NOMO-1 (cell line): ENCODE measurements around the gene GRIK3.

ENCODE experiments used
- DNase-seq, 2 experiments: peaks; one replicate each; lab custom pipeline; 2025; ENCODE audit not compliant: unreplicated experiment in 2 of 2; lab: John Stamatoyannopoulos, UW

GRIK3 gene

DNA sequence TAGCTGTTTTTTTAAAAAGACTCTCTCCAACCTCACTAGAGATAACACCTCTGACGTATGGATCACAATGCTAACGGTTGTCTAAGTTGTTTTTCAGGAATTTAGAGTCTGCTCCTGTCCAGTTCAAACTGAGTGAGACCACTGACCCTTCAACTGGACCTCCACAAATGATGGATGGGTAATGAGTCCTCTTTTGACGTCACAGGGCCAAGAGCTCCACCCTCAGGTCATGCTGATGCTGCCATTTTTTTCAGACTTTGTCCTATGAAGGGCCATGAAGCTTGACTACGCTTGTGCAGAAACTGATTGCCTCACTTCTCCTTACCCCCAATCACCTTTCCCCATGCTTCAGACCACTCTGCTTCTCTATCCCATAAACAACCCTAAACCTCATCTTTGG, 16.6 kb downstream of the GRIK3 start:
- DNase-seq, result no peak

DNA sequence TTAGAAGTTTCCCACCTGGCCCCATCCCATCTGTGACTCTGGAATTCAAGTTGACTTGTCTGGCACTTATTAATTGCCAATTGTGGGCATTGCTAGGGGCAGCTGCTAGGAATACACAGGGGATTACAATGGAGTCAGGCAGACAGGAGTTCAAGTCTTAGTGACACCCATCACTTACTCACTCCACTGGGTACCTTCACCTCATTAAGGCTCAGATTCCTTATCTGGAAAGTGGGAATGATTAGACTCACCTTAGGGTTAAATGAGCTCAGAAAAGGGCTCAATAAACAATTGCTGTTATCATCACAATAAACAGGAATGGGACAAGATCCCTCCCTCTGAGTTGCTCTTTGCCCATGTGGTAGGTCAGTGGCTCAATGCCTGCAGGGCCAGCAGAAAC, 18.2 kb downstream of the GRIK3 start:
- no peak for DNase-seq

DNA sequence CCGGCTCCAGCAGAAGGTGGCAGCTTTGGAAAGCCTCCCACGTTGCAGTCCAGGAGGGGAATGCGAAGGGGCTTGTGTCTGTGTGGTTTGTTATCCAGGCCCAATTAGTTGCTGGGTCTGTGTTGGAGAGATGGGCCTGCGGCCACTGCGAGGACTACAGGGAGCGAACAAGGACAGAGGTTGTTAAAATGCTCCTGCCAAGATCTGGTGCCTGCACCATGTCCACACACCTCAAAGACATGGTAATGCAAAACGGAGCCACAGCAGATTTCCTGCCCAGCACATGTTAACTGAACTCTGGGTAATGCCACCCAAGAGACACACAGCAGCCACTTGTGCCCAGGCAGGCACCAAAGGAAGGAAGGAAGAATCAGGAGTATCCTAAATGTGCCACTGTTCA, 18.6 kb downstream of the GRIK3 start:
- DNase-seq, result no peak

DNA sequence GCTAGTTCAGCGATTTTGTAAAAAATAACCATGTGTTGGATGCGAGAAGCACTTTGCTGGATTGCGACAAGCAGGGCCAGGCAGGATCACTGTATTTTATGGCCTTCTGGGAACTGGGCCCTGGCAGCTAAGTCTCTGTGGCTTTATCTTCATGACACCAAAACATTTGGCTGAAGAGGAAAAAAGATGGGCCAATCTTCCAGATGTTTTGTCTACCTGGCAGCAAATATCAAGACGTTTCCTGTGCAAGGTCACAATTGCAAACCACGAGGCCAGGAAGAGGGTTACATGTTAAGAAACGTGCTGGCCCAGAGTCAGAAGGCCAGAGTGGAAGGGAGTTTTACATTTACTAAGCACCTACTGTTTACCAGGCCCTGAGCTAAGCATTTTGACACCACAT, 22.1 kb downstream of the GRIK3 start:
- DNase-seq, result no peak

DNA sequence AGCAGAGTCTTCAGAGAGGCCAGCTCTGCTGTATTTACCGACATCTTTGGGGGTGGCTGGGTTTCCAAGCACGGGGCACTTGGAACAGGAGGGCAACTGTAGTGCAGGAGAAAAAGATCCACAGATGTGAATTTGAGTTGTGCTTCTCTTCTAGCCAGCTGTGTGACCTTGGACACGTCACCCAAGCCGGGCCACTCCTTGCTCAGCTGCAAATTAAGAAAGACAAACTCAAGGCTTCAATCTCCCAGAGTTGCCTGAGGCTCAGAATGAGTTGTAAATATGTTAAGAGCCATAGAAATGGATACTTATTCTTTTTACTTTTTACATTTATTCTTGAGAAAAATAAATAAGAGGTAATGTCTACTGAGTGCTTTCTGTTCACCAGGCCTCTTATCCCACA, 24.3 kb downstream of the GRIK3 start:
- DNase-seq, result no peak

DNA sequence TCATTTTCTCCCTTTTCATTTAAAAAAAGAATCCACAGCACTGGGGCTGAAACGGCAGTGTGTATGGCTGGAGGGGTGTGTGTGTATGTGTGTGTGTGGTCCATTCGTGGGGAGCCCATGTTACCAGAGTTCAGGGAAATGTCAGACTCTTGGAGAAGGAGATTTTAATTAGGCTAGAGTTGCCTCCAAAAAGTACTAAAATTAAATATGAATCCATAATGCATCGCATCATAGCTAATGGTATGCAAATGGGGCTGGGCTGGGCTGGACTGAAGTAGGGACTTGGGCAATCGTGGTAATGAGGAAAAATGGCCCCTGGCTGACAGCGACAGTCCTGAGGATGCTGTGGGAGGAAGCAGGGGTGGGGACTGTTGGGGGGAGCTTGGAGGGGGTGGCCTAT, 24.8 kb downstream of the GRIK3 start:
- no peak for DNase-seq

DNA sequence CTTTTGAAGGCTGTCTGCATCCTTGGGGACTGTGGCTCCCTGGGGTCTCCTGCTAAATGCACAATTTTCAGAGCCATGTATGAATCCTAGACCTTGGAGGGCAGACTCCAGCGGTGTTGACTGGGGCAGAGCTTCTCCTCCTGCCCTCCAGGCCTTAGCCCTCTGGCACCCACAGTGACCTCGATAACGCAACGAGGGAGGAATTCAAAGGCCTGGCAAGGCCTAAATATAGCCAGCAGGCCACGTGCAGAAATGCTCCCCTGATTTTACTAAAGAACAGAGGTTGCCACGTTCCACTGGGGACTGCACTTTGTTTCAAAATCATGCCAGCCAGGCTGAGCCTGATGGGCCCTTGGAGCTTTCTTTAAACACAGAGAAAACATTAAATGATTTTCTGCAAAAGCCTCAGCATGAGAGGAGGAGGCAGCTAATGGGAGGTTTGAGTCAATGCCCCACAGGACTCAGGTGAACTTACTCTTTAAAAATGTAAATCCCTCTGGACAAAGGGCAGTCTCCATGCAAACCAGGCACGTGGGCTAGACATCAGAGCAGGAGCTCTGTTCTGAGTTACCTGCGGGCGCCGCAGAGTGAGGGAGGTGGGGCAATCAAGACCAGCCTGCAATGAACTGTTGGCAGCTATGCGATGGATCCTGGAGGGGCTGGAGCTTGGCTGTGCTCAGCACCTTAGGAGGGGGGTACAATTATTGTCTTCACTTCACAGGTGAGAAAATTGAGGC, 28.0 kb downstream of the GRIK3 start:
- DNase-seq, result no peak

DNA sequence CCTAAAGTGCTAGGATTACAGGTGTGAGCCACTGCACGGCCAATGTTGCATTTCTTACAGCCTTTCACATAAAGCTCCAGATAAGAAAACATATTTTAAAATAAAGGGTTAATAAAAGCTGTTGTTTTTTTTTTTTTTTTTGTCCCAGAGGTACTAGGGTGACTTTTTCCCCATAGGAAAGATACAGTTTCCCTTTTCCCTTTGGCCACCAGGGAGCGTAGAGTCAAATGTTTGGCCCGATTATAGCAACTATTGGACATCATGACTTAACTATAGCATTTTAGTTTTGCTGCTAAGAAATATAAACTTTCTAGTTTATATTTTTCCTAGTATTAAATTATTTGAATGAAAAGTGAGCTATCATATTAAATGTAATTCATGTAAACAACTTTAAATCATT, 31.4 kb downstream of the GRIK3 start:
- no peak for DNase-seq

DNA sequence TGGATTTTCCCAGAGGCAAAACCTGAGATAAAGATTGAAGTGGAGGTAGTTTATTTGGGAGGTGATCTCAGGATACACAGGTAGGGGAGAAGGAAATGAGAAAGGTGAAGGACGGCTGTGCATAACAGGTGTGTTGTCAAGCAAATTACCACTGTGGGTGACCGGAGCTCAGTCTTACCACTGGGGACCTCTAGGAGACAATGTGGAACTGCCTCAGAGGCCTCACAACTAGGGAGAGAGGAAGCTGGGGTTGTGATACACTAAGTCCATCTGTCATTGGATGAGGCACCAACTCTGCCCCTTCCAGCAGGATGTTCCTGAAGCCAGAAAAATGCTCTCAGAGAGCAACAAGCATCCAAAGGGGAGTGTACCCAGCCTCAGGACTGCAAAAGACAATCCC, 32.6 kb downstream of the GRIK3 start:
- no peak for DNase-seq

DNA sequence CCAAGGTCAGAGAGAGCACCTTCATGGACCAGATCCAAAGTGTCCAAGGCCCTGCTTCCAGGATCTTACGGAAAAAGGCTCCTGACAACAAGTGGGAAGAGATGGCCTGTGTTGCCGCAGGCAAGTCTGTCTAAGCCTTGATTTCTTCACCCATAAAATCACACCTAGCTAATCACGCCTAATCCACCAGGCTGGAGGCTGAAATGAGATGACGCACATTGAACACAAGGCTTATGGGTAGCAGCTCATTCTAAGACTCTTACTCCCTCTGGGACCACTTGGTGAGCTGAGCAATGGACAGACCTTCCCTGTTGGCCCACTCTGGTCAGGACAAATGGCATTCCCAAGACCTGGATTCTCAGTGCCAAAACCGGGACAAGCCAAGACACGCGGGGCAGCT, 38.2 kb downstream of the GRIK3 start:
- DNase-seq, result no peak

DNA sequence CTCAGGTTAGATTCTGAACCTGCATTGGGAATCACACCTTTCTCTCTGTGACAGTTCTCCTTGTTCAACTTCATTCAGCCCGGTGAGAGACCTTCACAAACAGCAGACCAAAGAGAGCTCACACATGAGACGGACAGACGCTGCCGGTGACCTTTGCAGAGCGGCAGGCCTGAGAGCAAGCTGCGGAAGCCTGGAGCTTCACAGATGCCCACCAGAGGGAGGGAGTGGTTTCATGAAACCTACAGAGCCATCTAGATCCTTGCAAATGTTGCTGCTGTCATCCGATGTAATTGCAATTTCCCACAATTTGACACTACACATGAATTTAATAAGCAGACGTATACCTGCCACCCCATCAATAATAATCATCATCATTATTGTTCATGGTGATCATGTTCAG, 39.4 kb downstream of the GRIK3 start:
- no peak for DNase-seq

DNA sequence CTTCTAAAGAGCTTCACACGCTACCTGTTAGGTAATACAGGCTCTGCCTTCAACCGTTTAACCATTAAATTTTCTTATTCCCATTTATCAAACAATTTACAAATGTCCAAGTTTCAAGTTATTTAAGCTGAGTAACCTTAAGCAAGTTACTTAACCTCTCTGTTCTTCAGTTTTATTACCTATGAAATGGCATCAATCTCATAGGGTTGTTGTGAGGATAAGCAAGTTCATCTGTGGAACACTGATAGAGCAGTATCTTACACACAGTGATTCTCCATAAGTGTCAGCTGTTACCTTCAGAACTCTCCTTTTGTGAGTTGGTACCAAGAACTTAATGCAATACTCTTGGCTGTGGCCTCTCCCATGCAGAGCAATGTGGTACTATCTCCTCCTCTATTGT, 40.0 kb downstream of the GRIK3 start:
- no peak for DNase-seq

DNA sequence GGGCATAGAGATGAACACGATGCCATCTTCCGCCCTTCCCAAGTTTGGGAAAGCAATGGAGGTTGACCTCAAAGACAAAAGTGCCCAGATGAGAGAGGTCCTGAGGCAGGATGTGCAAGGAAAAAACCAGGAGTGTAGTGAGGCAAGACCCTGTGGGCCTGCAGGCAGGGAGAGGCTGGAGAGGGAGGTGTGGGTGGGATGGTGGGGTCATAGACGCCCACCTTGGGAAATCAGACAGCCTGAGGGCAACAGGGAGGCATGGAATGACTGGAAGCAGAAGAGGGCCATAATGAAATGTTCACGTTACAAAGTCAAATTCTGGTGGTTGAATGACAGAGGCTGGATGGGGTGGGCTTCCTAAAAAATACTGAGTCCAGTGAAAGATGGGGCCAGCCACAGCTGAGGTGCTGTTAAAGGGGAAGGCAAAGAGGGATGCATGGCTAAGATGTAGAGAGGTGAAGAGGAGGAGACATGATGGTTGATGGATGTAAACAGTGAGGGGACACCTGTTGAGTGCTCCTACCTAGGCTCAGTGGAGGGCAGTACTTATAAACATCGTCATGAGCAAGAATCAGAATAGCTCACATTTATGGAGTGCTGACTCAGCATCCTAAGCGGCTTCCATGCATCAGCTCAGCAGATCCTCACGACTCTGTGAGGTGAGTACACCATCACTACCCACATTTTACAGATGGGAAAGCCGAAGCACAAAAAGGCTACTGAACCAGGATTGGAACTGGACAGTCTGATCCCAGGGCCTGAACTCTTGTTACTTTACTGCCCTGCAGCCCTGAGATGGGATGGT, 42.0 kb downstream of the GRIK3 start:
- no peak for DNase-seq

DNA sequence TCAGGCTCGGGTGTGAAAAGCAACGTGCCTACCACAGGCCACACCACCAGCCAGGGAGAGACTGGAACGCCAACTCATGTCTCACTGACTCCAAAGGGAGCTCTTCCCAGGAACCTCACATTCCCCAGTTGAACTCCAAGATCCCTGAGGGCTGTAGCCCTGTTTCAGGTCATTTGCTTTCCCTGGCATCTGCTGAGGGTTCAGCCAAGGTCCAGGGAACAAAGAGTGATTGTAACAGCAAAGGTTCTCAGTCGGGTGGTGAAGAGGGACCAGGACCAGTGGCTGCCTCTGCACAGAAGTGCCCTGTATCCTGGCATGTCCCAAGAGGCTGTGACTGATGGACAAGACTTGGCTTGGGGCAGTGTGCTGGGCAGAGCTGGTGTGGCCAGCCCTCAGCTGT, 42.8 kb downstream of the GRIK3 start:
- no peak for DNase-seq

DNA sequence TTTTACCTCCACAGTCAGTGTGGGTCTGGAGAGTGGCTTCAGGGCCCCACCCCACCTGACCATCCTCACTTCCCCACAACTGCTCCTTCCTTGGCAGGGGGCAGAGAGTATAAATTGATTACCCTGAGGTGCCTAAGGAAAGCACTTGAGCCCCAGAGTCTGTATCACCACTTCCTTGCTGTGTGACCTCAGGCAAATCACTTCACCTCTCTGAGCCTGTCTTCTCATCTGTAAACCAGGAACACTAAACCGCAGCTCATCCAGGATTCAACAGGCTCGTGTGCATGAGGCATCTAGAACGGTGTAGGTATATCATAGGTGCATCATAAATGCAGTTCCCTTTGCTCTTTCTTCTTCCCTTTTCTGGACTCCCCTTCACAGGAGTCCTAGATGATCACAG, 43.4 kb downstream of the GRIK3 start:
- DNase-seq, result no peak

DNA sequence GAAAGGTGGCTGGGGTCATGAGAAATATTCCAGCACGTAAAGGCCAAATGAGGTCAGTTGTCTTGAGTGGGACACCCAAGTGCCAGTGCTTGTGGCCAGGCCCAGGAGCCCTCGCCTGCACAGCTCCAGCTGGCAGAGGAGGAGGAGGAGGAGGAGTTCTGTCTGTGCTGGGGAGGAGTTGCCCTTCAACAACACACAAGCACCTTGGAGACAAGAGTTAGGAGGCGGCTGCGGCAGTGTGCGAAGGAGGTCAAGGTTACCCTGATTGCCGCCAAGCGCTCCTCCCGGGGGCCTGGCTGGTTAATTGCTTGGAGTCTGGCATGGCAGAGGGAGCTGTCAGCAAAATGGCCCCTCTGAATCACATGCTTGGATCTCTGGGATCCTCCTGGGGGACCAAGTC, 45.1 kb downstream of the GRIK3 start:
- DNase-seq, result no peak

DNA sequence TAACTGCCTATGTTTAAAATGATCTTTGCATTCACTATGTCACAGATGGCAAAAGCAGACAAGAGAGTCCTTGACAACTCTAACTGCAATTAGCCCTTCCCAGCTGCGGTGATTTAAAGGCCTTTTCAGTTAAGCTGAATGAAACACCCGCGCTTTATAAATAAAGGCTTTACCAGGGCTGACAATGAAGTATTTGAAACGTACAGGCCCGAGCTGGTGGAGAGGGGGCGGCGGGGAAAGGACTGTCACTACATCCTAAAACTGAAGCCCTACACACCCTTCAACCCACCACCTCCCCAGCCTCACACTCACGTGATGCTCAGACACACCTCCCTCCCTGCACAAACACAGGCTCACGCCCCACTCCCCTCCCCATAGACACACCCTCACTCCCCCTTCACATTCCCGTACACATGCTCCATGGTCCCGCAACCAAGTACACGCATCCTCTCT, 45.5 kb downstream of the GRIK3 start:
- no peak for DNase-seq

DNA sequence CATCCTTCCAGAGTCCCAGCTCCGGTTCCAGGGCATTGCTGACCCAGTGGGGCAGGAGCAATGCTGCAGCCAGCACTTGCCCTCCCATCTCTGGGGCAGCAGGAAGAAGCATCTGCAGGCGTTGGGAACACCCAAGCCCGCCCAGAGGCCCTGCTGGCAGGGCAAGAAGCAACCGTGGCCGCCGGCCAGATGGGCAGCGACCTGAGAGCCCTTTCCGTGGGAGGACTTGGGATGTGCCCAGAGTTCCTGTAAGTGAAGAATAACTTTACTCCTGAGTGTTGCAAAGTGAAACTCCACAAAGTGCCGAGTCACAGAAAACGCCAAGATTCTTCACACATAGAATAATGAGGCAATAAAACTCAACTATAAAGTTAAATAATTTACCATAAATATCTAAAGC, 46.0 kb downstream of the GRIK3 start:
- DNase-seq, result no peak

DNA sequence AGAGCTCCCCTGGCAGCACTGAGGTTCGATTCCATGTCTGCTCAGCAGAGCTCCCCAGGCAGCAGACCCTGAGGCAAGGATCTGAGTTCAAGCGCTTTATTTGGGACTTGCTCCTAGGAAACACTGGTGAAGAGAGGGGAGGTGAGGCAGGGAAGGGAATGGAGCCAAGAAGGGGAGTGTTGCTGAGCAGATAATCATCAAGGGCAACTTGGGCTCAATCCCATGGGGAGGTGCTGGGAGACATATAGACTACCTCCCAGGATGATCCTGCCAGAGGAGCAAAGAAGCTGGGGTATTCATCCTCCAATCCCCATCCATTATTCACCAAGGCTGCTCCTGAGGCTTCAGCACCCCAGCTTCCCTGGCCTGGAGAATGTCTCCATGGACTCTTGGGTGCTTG, 47.0 kb downstream of the GRIK3 start:
- no peak for DNase-seq

DNA sequence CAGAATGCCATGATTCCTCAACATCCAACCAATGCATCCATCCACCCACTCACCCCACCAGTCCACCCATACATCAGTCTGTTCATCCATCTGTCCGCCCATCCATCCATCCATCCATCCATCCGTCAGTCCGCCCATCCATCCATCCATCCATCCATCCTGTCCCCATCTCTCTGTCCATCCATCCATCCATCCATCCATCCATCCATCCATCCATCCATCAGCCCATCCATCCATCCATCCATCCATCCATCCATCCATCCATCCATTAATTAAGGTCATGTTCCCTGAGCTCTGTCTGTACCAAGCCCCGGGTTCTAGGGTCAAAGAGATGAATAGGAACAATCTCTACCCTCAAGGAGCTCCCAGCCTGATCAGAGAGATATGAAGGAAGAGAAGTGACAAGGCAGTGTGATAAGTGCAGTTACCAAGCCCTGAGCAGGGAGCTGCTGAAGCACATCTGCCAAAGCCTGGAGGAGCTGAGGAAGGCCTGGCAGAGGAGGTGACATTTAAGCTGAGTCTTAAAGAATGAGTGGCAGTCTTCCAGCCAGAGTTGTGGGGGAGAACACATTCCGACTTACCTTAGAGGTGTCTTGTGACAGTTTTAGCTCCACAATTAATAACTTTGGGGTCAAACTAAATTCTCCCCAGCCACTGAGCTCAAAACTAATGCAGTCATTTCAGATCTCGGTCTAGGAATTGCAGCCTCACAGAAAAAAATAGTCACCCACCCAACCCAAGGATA, 47.9 kb downstream of the GRIK3 start:
- no peak for DNase-seq

DNA sequence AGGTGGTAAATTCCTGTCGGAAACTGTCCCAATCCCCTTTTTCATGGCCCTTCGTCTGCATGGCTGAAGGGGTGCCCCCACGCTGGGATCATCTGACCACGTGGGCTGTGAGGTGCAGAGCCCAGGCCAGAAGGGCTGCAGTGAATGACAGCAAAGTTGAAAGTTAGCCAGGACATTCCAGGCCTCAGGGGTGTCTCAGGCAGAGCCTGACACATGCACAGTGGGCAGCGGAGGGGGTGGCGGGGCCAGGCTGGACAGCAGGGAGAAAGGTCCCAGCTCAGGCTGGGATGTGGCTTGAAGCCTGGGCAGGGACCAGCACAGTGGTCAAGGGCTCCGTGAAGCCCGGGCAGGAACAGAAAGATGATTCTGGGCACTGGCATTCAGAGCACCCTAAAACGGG, 49.6 kb downstream of the GRIK3 start:
- DNase-seq, result no peak

DNA sequence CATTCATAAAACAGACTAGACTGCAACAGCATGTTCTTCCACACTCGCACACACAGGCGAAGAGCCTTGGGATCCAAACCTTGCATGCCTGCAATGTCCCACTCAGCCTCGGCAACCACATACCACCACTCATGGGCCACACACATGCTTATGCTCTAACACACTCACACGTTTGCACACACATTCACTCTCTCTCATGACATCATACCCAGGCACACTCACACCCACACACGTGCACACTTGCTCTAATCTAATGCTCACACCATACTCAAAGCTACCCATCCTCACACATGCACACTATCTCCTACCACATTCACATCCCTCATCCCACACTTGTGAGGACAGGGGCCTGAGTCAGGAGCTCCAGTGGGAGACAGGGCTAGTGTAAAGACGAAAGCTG, 50.3 kb downstream of the GRIK3 start:
- DNase-seq, result no peak
